Neural cell (in vitro differentiated cells): ENCODE results near the gene GLRA1. TPM values are rescaled to one million over a fixed set of nuclear protein-coding genes. Genes with fewer than 3 reads are reported as not detected.

ENCODE experiments used
- H2AFZ ChIP-seq: fragments of 200-600, 300-800 bp; sonication (generic), shearing (Covaris generic); 2 replicates; pipeline ENCODE4 v1.6.0; 2014; ENCODE audit warnings: low read depth, mild to moderate bottlenecking, antibody characterized with exemption, low read length, moderate library complexity
- H3F3A ChIP-seq: fragments of 200-600 bp; shearing (Covaris generic); 2 replicates; pipeline ENCODE4 v1.6.1; 2016; ENCODE audit warnings: mild to moderate bottlenecking, moderate library complexity, mixed read lengths, antibody characterized with exemption, low read length; ENCODE audit not compliant: insufficient read depth, poor library complexity, severe bottlenecking
- H3K27ac ChIP-seq: fragments of 200-600, 300-800 bp; sonication (generic), shearing (Covaris generic); 2 replicates; pipeline ENCODE4 v1.5.1; 2014; ENCODE audit warnings: mild to moderate bottlenecking, low read length, moderate library complexity
- H3K27me3 ChIP-seq: fragments of 300-800, 200-600 bp; sonication (generic), shearing (Covaris generic); 2 replicates; pipeline ENCODE4 v1.6.0; 2014; ENCODE audit warnings: mild to moderate bottlenecking, low read depth, low read length, moderate library complexity; ENCODE audit not compliant: insufficient read depth
- H3K36me3 ChIP-seq: fragments of 300-800, 200-600 bp; sonication (generic), shearing (Covaris generic); 2 replicates; pipeline ENCODE4 v1.5.1; 2014; ENCODE audit warnings: mild to moderate bottlenecking, antibody characterized with exemption, low read length, moderate library complexity; ENCODE audit not compliant: insufficient read depth
- H3K4me2 ChIP-seq: fragments of 300-800, 200-600 bp; sonication (generic), shearing (Covaris generic); 2 replicates; pipeline ENCODE4 v1.6.0; 2014; ENCODE audit warnings: mild to moderate bottlenecking, low read length
- H3K4me3 ChIP-seq: fragments of 300-800, 200-600 bp; sonication (generic), shearing (Covaris generic); 2 replicates; pipeline ENCODE4 v1.5.1; 2014; ENCODE audit warnings: mild to moderate bottlenecking, low read length, moderate library complexity
- H3K79me2 ChIP-seq: fragments of 200-600 bp; shearing (Covaris generic); replicated peaks from 2 replicates; pipeline ENCODE4 v1.6.0; 2014; ENCODE audit warnings: mild to moderate bottlenecking, low read length, moderate library complexity; ENCODE audit not compliant: insufficient read depth
- H3K9ac ChIP-seq: fragments of 300-800, 200-600 bp; sonication (generic), shearing (Covaris generic); 2 replicates; pipeline ENCODE4 v1.6.1; 2016; ENCODE audit warnings: mild to moderate bottlenecking, low read length, mixed read lengths
- H3K9me2 ChIP-seq: fragments of 200-600 bp; shearing (Covaris generic); 2 replicates; pipeline ENCODE4 v1.6.1; 2016; ENCODE audit warnings: mild to moderate bottlenecking, low read length, mixed read lengths; ENCODE audit not compliant: insufficient read depth
- H3K9me3 ChIP-seq: fragments of 200-600, 300-800 bp; sonication (generic), shearing (Covaris generic); 2 replicates; pipeline ENCODE4 v1.6.1; 2016; ENCODE audit warnings: mild to moderate bottlenecking, mixed run types, low read length, moderate library complexity, mixed read lengths
- H4K20me1 ChIP-seq: fragments of 200-600 bp; shearing (Covaris generic); 2 replicates; pipeline ENCODE4 v1.6.1; 2016; ENCODE audit warnings: mild to moderate bottlenecking, mixed run types; ENCODE audit not compliant: insufficient read depth
- EP300 ChIP-seq: fragments of 450-650 bp; conservative IDR thresholded peaks from 2 replicates; pipeline ENCODE4 v1.6.1; 2014; ENCODE audit warnings: antibody characterized with exemption, mild to moderate bottlenecking, moderate library complexity; ENCODE audit not compliant: poor library complexity, severe bottlenecking
- EZH2 ChIP-seq: fragments of 200-600, 300-800 bp; shearing (Covaris generic), sonication (generic); IDR thresholded peaks from 2 replicates; pipeline ENCODE4 v1.6.1; 2014; ENCODE audit warnings: antibody characterized with exemption, low read length, borderline replicate concordance, mild to moderate bottlenecking; ENCODE audit not compliant: insufficient read depth, poor library complexity, severe bottlenecking
- MXI1 ChIP-seq: fragments of 450-650 bp; conservative IDR thresholded peaks from 2 replicates; pipeline ENCODE4 v1.6.1; 2014; ENCODE audit warnings: antibody characterized with exemption, mild to moderate bottlenecking; ENCODE audit not compliant: poor library complexity, severe bottlenecking
- POLR2AphosphoS5 ChIP-seq: IDR thresholded peaks from 2 replicates; pipeline ENCODE4 v1.6.1; 2012
- RAD21 ChIP-seq: fragments of 450-650 bp; conservative IDR thresholded peaks from 2 replicates; pipeline ENCODE4 v1.6.1; 2014; ENCODE audit warnings: antibody characterized with exemption, mild to moderate bottlenecking, moderate library complexity
- SMC3 ChIP-seq: fragments of 450-650 bp; conservative IDR thresholded peaks from 2 replicates; pipeline ENCODE4 v1.6.1; 2014; ENCODE audit warnings: antibody characterized with exemption, mild to moderate bottlenecking, moderate library complexity; ENCODE audit not compliant: poor library complexity
- TAF1 ChIP-seq: IDR thresholded peaks from 2 replicates; pipeline ENCODE4 v1.6.1; 2012; ENCODE audit warnings: low read depth
- polyA plus RNA-seq: library from polyadenylated mRNA; depleted of rRNA; stranded (reverse); fragments of >200 nt; gene quantifications from 2 replicates; pipeline ENCODE4 v1.2.3, GENCODE V29; 2014
- TF ChIP-seq, protein P1 (sequence below): IDR thresholded peaks from 2 replicates; pipeline ENCODE4 v1.6.1; 2012; ENCODE audit warnings: borderline replicate concordance
- TF ChIP-seq, protein P2 (sequence below): fragments of 450-650 bp; IDR thresholded peaks from 2 replicates; pipeline ENCODE4 v1.5.1; 2014; ENCODE audit warnings: antibody characterized with exemption, mild to moderate bottlenecking, moderate library complexity; ENCODE audit not compliant: poor library complexity, severe bottlenecking

GLRA1 gene
- polyA plus RNA-seq, 1 donor from 2014 or later: not detected

DNA sequence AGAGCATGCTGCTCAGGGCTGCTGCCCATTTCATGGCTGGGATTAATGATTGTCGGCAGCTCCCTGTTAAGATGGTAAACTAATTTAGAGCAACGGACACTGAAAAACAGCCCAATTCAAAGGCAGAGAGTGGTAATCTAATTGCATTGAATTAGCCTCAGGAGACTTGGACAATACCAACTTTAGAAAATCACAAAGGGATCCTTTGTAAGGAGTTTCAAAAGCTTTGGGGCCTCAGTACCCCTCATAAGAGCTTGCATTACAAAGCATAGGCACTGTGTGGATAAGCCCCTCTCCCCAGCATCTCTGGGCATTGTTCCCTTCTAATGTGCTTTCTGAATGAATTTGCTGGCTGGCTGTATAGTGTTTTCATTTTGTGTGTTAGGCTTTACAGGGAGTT, 6.7 kb downstream of the GLRA1 start:
- Histone ChIP-seq H3K27ac (no peak overlapping the region), H3F3A (no peaks in the 10 kb centered on the region), H3K27me3 (peaks cover 83% of the 10 kb centered on the region), H4K20me1 (no peaks in the 10 kb centered on the region), H3K79me2 (no peaks in the 10 kb centered on the region), H3K4me3 (no peak overlapping the region), H2AFZ (no peak overlapping the region), H3K4me2 (no peak overlapping the region), H3K36me3 (no peaks in the 10 kb centered on the region), H3K9ac (no peak overlapping the region), H3K9me3 (no peaks in the 10 kb centered on the region), H3K9me2 (no peaks in the 10 kb centered on the region)
- no peak for TF ChIP-seq MXI1
- TF ChIP-seq POLR2AphosphoS5: no peak
- TF ChIP-seq EP300: no peak
- TF ChIP-seq, protein P1, sequence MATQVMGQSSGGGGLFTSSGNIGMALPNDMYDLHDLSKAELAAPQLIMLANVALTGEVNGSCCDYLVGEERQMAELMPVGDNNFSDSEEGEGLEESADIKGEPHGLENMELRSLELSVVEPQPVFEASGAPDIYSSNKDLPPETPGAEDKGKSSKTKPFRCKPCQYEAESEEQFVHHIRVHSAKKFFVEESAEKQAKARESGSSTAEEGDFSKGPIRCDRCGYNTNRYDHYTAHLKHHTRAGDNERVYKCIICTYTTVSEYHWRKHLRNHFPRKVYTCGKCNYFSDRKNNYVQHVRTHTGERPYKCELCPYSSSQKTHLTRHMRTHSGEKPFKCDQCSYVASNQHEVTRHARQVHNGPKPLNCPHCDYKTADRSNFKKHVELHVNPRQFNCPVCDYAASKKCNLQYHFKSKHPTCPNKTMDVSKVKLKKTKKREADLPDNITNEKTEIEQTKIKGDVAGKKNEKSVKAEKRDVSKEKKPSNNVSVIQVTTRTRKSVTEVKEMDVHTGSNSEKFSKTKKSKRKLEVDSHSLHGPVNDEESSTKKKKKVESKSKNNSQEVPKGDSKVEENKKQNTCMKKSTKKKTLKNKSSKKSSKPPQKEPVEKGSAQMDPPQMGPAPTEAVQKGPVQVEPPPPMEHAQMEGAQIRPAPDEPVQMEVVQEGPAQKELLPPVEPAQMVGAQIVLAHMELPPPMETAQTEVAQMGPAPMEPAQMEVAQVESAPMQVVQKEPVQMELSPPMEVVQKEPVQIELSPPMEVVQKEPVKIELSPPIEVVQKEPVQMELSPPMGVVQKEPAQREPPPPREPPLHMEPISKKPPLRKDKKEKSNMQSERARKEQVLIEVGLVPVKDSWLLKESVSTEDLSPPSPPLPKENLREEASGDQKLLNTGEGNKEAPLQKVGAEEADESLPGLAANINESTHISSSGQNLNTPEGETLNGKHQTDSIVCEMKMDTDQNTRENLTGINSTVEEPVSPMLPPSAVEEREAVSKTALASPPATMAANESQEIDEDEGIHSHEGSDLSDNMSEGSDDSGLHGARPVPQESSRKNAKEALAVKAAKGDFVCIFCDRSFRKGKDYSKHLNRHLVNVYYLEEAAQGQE: no peak
- no peak for TF ChIP-seq RAD21
- TF ChIP-seq, protein P2, sequence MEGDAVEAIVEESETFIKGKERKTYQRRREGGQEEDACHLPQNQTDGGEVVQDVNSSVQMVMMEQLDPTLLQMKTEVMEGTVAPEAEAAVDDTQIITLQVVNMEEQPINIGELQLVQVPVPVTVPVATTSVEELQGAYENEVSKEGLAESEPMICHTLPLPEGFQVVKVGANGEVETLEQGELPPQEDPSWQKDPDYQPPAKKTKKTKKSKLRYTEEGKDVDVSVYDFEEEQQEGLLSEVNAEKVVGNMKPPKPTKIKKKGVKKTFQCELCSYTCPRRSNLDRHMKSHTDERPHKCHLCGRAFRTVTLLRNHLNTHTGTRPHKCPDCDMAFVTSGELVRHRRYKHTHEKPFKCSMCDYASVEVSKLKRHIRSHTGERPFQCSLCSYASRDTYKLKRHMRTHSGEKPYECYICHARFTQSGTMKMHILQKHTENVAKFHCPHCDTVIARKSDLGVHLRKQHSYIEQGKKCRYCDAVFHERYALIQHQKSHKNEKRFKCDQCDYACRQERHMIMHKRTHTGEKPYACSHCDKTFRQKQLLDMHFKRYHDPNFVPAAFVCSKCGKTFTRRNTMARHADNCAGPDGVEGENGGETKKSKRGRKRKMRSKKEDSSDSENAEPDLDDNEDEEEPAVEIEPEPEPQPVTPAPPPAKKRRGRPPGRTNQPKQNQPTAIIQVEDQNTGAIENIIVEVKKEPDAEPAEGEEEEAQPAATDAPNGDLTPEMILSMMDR: no peak
- TF ChIP-seq TAF1: no peak
- TF ChIP-seq EZH2: no peak
- no peak for TF ChIP-seq SMC3

- Histone ChIP-seq H4K20me1 (no peaks in the 10 kb centered on the region), H3K79me2 (no peaks in the 10 kb centered on the region), H3F3A (no peaks in the 10 kb centered on the region), H3K4me2 (no peak overlapping the region), H3K9ac (no peak overlapping the region), H3K27ac (no peak overlapping the region), H3K36me3 (no peaks in the 10 kb centered on the region), H2AFZ (no peak overlapping the region), H3K9me3 (no peaks in the 10 kb centered on the region), H3K9me2 (no peaks in the 10 kb centered on the region), H3K4me3 (no peak overlapping the region), H3K27me3 (peaks cover 84% of the 10 kb centered on the region)
- TF ChIP-seq EP300 (no peak), SMC3 (no peak), RAD21 (no peak), EZH2 (no peak), POLR2AphosphoS5 (no peak), TAF1 (no peak), MXI1 (no peak)
- TF ChIP-seq, protein P2: no peak
- TF ChIP-seq, protein P1: no peak
Observed at GRCh38 chr5:151913425-151913824, 11.2 kb downstream of the GLRA1 start.
